Neuronal stem cell (in vitro differentiated cells): ENCODE results near the gene RSPH6A.
A peak's percentile ranks its signal among the peaks of the same experiment; 100 is the strongest.

Experiments
- DNase-seq: peaks from one replicate; pipeline ENCODE4 v3.0.0-alpha.2; 2013; ENCODE audit warnings: low spot score
- H2AFZ ChIP-seq: one replicate; pipeline ENCODE4 v1.6.1; 2013; ENCODE audit warnings: mild to moderate bottlenecking, low read length, inconsistent platforms
- H2AK5ac ChIP-seq: 2 replicates; pipeline ENCODE4 v1.6.1; 2013; ENCODE audit warnings: low read depth, mild to moderate bottlenecking, inconsistent platforms, low read length, moderate library complexity, mixed read lengths
- H2BK120ac ChIP-seq: 2 replicates; pipeline ENCODE4 v1.6.1; 2013; ENCODE audit warnings: low read depth, mild to moderate bottlenecking, inconsistent platforms, low read length, moderate library complexity, mixed read lengths
- H2BK12ac ChIP-seq: one replicate; pipeline ENCODE4 v1.6.1; 2013; ENCODE audit warnings: low read length, inconsistent platforms
- H2BK15ac ChIP-seq: 2 replicates; pipeline ENCODE4 v1.6.1; 2013; ENCODE audit warnings: mild to moderate bottlenecking, low read length, inconsistent platforms, mixed read lengths
- H2BK5ac ChIP-seq: one replicate; pipeline ENCODE4 v1.6.1; 2013; ENCODE audit warnings: inconsistent platforms, mild to moderate bottlenecking, low read length, moderate library complexity
- H3K14ac ChIP-seq: one replicate; pipeline ENCODE4 v1.6.1; 2013; ENCODE audit warnings: low read length, inconsistent platforms
- H3K18ac ChIP-seq: 2 replicates; pipeline ENCODE4 v1.6.1; 2013; ENCODE audit warnings: low read length, inconsistent platforms
- H3K23ac ChIP-seq: 2 replicates; pipeline ENCODE4 v1.6.1; 2013; ENCODE audit warnings: low read depth, mild to moderate bottlenecking, mixed read lengths, low read length, inconsistent platforms; ENCODE audit not compliant: poor library complexity
- H3K27ac ChIP-seq: replicated peaks from 3 replicates; pipeline ENCODE4 v1.5.1; 2013; ENCODE audit warnings: low read length, inconsistent platforms
- H3K27me3 ChIP-seq, 3 experiments: 2 replicates each; pipeline ENCODE4 v1.6.1; 2013; ENCODE audit warnings: low read length in 3 of 3, mild to moderate bottlenecking in 2 of 3, inconsistent platforms in 1 of 3, low read depth in 1 of 3, mixed read lengths in 1 of 3, moderate library complexity in 1 of 3; ENCODE audit not compliant: control insufficient read depth in 3 of 3, insufficient read depth in 3 of 3
- H3K36me3 ChIP-seq, 2 donors: replicated peaks in 1 of 2; 2 replicates each; pipeline ENCODE4 v1.6.1; 2013; ENCODE audit warnings: low read length in 2 of 2; ENCODE audit not compliant: control insufficient read depth in 2 of 2, insufficient read depth in 2 of 2
- H3K4ac ChIP-seq: 2 replicates; pipeline ENCODE4 v1.6.1; 2013; ENCODE audit warnings: inconsistent platforms, mild to moderate bottlenecking, low read length, moderate library complexity
- H3K4me1 ChIP-seq, 2 donors: 1 replicate in 1 of 2; 2 replicates in 1 of 2; pipeline ENCODE4 v1.6.1; 2013; ENCODE audit warnings: low read length in 2 of 2, low read depth in 1 of 2; ENCODE audit not compliant: control insufficient read depth in 2 of 2, insufficient read depth in 1 of 2
- H3K4me2 ChIP-seq: one replicate; pipeline ENCODE4 v1.6.1; 2013; ENCODE audit warnings: mild to moderate bottlenecking, low read length, inconsistent platforms; ENCODE audit not compliant: insufficient read depth, poor library complexity, severe bottlenecking
- H3K4me3 ChIP-seq, 2 donors: 2 replicates each; pipeline ENCODE4 v1.5.1; 2013; ENCODE audit warnings: low read length in 2 of 2, mild to moderate bottlenecking in 2 of 2, inconsistent platforms in 1 of 2, moderate library complexity in 1 of 2
- H3K79me1 ChIP-seq: one replicate; pipeline ENCODE4 v1.6.1; 2013; ENCODE audit warnings: low read depth, mild to moderate bottlenecking, inconsistent platforms, low read length, moderate library complexity
- H3K9ac ChIP-seq: one replicate; pipeline ENCODE4 v1.6.1; 2013; ENCODE audit warnings: mild to moderate bottlenecking, low read depth, low read length, inconsistent platforms; ENCODE audit not compliant: poor library complexity
- H3K9me3 ChIP-seq, 2 donors: replicated peaks in 1 of 2; 2 replicates each; pipeline versions ENCODE3 to v1.6.1; 2013; ENCODE audit warnings: low read length in 2 of 2, mild to moderate bottlenecking in 2 of 2, inconsistent platforms in 1 of 2, low read depth in 1 of 2, mixed read lengths in 1 of 2, moderate library complexity in 1 of 2; ENCODE audit not compliant: control insufficient read depth in 2 of 2, insufficient read depth in 1 of 2
- H4K8ac ChIP-seq: one replicate; pipeline ENCODE4 v1.6.1; 2013; ENCODE audit warnings: low read depth, mild to moderate bottlenecking, inconsistent platforms, low read length, moderate library complexity
- H4K91ac ChIP-seq: one replicate; pipeline ENCODE4 v1.6.1; 2013; ENCODE audit warnings: low read length, low read depth, mild to moderate bottlenecking, inconsistent platforms; ENCODE audit not compliant: poor library complexity
- WGBS, 2 donors: extraction: QIAGEN DNeasy Blood & Tissue Kit; methylation state at CpG; one replicate each; pipeline ENCODE4 v1.1.7; 2013; ENCODE audit warnings: missing lambda C conversion rate in 2 of 2, mixed read lengths in 1 of 2; ENCODE audit not compliant: insufficient read length in 2 of 2, insufficient replicate concordance in 1 of 2; ENCODE audit errors: extremely low coverage in 2 of 2; 5-methylcytosine and 5-hydroxymethylcytosine counted together

The RSPH6A gene

GRCh38 chr19:45823182-45823581 is 8.1 kb upstream of the RSPH6A start:
- no peak overlapping the region for H3K4ac ChIP-seq
- no peak for DNase-seq
- no peak overlapping the region for H2BK120ac ChIP-seq
- H4K91ac ChIP-seq = no peak overlapping the region
- no peak overlapping the region for H3K9ac ChIP-seq
- H3K18ac ChIP-seq = no peak overlapping the region
- WGBS, 2 donors = no CpG with 5 or more reads among the region's 12 CpGs
- H3K27ac ChIP-seq = no peak overlapping the region
- peak overlapping the region; percentile 4 for H2BK5ac ChIP-seq
- H3K36me3 ChIP-seq = peaks cover 60 to 86% of the 10 kb centered on the region in 2 donors
- no peak overlapping the region for H2BK12ac ChIP-seq
- no peaks in the 10 kb centered on the region for H3K4me1 ChIP-seq
- H4K8ac ChIP-seq = no peak overlapping the region
- no peak overlapping the region for H3K23ac ChIP-seq
- peaks cover 0 to 2% of the 10 kb centered on the region in 2 donors for H3K9me3 ChIP-seq
- peak overlapping the region in 1 of 2 donors; percentile 34 for H3K4me3 ChIP-seq
- H3K14ac ChIP-seq = no peak overlapping the region
- no peak overlapping the region for H2BK15ac ChIP-seq
- H3K4me2 ChIP-seq = no peak overlapping the region
- H3K79me1 ChIP-seq = peaks cover 2% of the 10 kb centered on the region
- H2AK5ac ChIP-seq = no peak overlapping the region
- H2AFZ ChIP-seq = no peak overlapping the region
- no peaks in the 10 kb centered on the region for H3K27me3 ChIP-seq

DNA sequence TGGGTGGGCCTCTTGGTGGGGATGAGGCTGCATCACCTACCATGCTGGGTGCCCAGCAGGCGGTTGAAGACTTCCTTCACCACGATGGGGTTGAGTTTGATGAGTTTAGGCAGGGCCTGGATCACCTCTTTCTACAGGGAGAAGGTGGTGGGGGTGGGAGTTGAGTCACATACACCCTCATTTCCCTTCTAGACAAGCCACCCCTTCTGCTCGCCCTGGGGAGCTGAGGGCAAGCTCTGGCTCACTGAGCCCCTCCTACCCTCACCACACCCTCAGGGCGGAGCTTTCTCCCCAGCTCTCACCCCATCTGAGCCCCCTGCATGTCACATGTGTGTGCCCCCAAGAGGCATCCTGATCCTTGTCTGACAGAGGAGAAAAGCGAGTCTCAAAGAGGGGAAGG is 7.6 kb upstream of the RSPH6A start:
- H4K91ac ChIP-seq = no peak overlapping the region
- no peak overlapping the region for H2BK12ac ChIP-seq
- H3K27ac ChIP-seq = no peak overlapping the region
- peak overlapping the region; percentile 4 for H2BK5ac ChIP-seq
- no peak overlapping the region for H3K4me2 ChIP-seq
- no peak overlapping the region for H3K23ac ChIP-seq
- H3K4ac ChIP-seq = no peak overlapping the region
- H2AK5ac ChIP-seq = no peak overlapping the region
- no peak overlapping the region for H2AFZ ChIP-seq
- WGBS, 2 donors = no CpG with 5 or more reads among the region's 5 CpGs
- no peaks in the 10 kb centered on the region for H3K27me3 ChIP-seq
- no peak overlapping the region for H2BK120ac ChIP-seq
- no peak overlapping the region for H3K18ac ChIP-seq
- H4K8ac ChIP-seq = no peak overlapping the region
- no peak overlapping the region for H2BK15ac ChIP-seq
- H3K4me3 ChIP-seq = no peak overlapping the region
- peaks cover 55 to 85% of the 10 kb centered on the region in 2 donors for H3K36me3 ChIP-seq
- H3K9ac ChIP-seq = peak overlapping the region; percentile 34
- H3K9me3 ChIP-seq = peaks cover 0 to 2% of the 10 kb centered on the region in 2 donors
- H3K4me1 ChIP-seq = peaks cover 1 to 3% of the 10 kb centered on the region in 2 donors
- H3K14ac ChIP-seq = no peak overlapping the region
- DNase-seq = no peak
- H3K79me1 ChIP-seq = peaks cover 2% of the 10 kb centered on the region

- Histone ChIP-seq H2BK15ac (no peak overlapping the region), H3K4me3 (no peak overlapping the region), H3K4me1 (peaks cover 9 to 11% of the 10 kb centered on the region in 2 donors), H3K36me3 (peaks cover 47 to 74% of the 10 kb centered on the region in 2 donors), H3K9me3 (peaks cover 0 to 2% of the 10 kb centered on the region in 2 donors), H3K14ac (no peak overlapping the region), H2BK120ac (no peak overlapping the region), H3K4me2 (no peak overlapping the region), H2AFZ (no peak overlapping the region), H3K9ac (peak overlapping the region; percentile 65), H4K91ac (no peak overlapping the region), H3K27ac (no peak overlapping the region), H2BK12ac (no peak overlapping the region), H3K27me3 (no peaks in the 10 kb centered on the region), H3K4ac (no peak overlapping the region), H4K8ac (no peak overlapping the region), H2AK5ac (no peak overlapping the region), H3K18ac (no peak overlapping the region), H2BK5ac (no peak overlapping the region), H3K79me1 (no peaks in the 10 kb centered on the region), H3K23ac (peak overlapping the region; percentile 87)
- DNase-seq = no peak
- WGBS, 2 donors = no CpG with 5 or more reads among the region's 10 CpGs
Observed at GRCh38 chr19:45821570-45821969, 6.5 kb upstream of the RSPH6A start.

GRCh38 chr19:45821103-45821521 is 6.0 kb upstream of the RSPH6A start:
- Histone ChIP-seq H2BK12ac (no peak overlapping the region), H3K23ac (peak overlapping the region; percentile 69), H4K8ac (no peak overlapping the region), H3K36me3 (peaks cover 45 to 69% of the 10 kb centered on the region in 2 donors), H3K18ac (no peak overlapping the region), H3K27ac (no peak overlapping the region), H2AK5ac (no peak overlapping the region), H3K14ac (no peak overlapping the region), H3K27me3 (no peaks in the 10 kb centered on the region), H2BK120ac (no peak overlapping the region), H3K4me2 (no peak overlapping the region), H4K91ac (no peak overlapping the region), H3K4ac (no peak overlapping the region), H3K9ac (no peak overlapping the region), H3K4me1 (peaks cover 13 to 16% of the 10 kb centered on the region in 2 donors), H3K4me3 (no peak overlapping the region), H2AFZ (no peak overlapping the region), H3K9me3 (peaks cover 0 to 2% of the 10 kb centered on the region in 2 donors), H3K79me1 (no peaks in the 10 kb centered on the region), H2BK15ac (no peak overlapping the region), H2BK5ac (no peak overlapping the region)
- no peak for DNase-seq
- no CpG with 5 or more reads among the region's 8 CpGs for WGBS, 2 donors
